CD14-positive monocyte (primary cell): Measurements from ENCODE around the gene DGKI. TPM values are rescaled to one million over a fixed set of nuclear protein-coding genes. Genes with fewer than 3 reads are reported as not detected.

Experiments
- DNase-seq, 3 donors: peaks; one replicate each; pipeline ENCODE4 v3.0.0-alpha.2; 2011 to 2022
- H2AFZ ChIP-seq: 2 replicates; pipeline ENCODE4 v1.6.0; 2012; ENCODE audit warnings: mild to moderate bottlenecking, low read depth, low read length, inconsistent platforms; ENCODE audit not compliant: insufficient read depth, poor library complexity, severe bottlenecking
- H3K27ac ChIP-seq, 2 donors: 1 replicate in 1 of 2; 2 replicates in 1 of 2; pipeline ENCODE4 v1.5.1; 2012 to 2013; ENCODE audit warnings: low read length in 2 of 2, control low read depth in 1 of 2, inconsistent platforms in 1 of 2, low read depth in 1 of 2, mild to moderate bottlenecking in 1 of 2
- H3K27me3 ChIP-seq, 2 donors: one replicate each; pipeline versions ENCODE4 v1.6.0 to v1.6.1; 2011 to 2013; ENCODE audit warnings: low read length in 2 of 2; ENCODE audit not compliant: control insufficient read depth in 2 of 2, insufficient read depth in 2 of 2
- H3K36me3 ChIP-seq, 2 donors: replicated peaks in 1 of 2; 1 replicate in 1 of 2; 2 replicates in 1 of 2; pipeline versions ENCODE4 v1.5.1 to v1.6.1; 2012 to 2013; ENCODE audit warnings: low read length in 2 of 2, control low read depth in 1 of 2, inconsistent platforms in 1 of 2, mild to moderate bottlenecking in 1 of 2; ENCODE audit not compliant: insufficient read depth in 2 of 2, control insufficient read depth in 1 of 2
- H3K4me1 ChIP-seq, 2 donors: 1 replicate in 1 of 2; 2 replicates in 1 of 2; pipeline versions ENCODE4 v1.5.1 to v1.6.1; 2012 to 2013; ENCODE audit warnings: low read length in 2 of 2, control low read depth in 1 of 2, inconsistent platforms in 1 of 2, mild to moderate bottlenecking in 1 of 2, moderate library complexity in 1 of 2; ENCODE audit not compliant: insufficient read depth in 2 of 2, control insufficient read depth in 1 of 2
- H3K4me2 ChIP-seq: replicated peaks from 2 replicates; pipeline ENCODE3; 2012; ENCODE audit warnings: low read length, moderate library complexity, mild to moderate bottlenecking; ENCODE audit not compliant: poor library complexity, severe bottlenecking; ENCODE audit errors: extremely low read depth
- H3K4me3 ChIP-seq, 3 experiments: fragments of 200-600 bp in 1 of 3; sonication (generic) in 1 of 3; replicated peaks in 1 of 3; 1 replicate in 2 of 3; 2 replicates in 1 of 3; pipeline ENCODE4 v1.5.1; 2011 to 2013; ENCODE audit warnings: low read length in 3 of 3, mild to moderate bottlenecking in 3 of 3, control low read depth in 2 of 3, low read depth in 2 of 3, inconsistent platforms in 1 of 3, moderate library complexity in 1 of 3
- H3K79me2 ChIP-seq: 2 replicates; pipeline ENCODE4 v1.6.0; 2012; ENCODE audit warnings: mild to moderate bottlenecking, control low read depth, inconsistent platforms, low read length, moderate library complexity; ENCODE audit not compliant: insufficient read depth
- H3K9ac ChIP-seq: 2 replicates; pipeline ENCODE4 v1.6.0; 2017; ENCODE audit warnings: low read length, mild to moderate bottlenecking; ENCODE audit not compliant: insufficient read depth, poor library complexity, severe bottlenecking
- H3K9me3 ChIP-seq, 2 donors: replicated peaks in 1 of 2; 1 replicate in 1 of 2; 2 replicates in 1 of 2; pipeline versions ENCODE4 v1.5.1 to v1.6.1; 2012 to 2013; ENCODE audit warnings: low read length in 2 of 2, control low read depth in 1 of 2; ENCODE audit not compliant: control insufficient read depth in 1 of 2, insufficient read depth in 1 of 2
- H4K20me1 ChIP-seq: 2 replicates; pipeline ENCODE4 v1.6.0; 2012; ENCODE audit warnings: mild to moderate bottlenecking, low read length, control low read depth, moderate library complexity; ENCODE audit not compliant: insufficient read depth
- H3K27ac Mint-ChIP-seq, 7 donors: one replicate each; pipeline ENCODE4 v1.8.0; 2020; ENCODE audit warnings: mild to moderate bottlenecking in 7 of 7, mixed read lengths in 7 of 7, moderate library complexity in 6 of 7, inconsistent platforms in 2 of 7
- H3K27me3 Mint-ChIP-seq, 3 donors: one replicate each; pipeline ENCODE4 v1.8.0; 2021 to 2022; ENCODE audit warnings: low read depth in 3 of 3, mild to moderate bottlenecking in 3 of 3, mixed read lengths in 3 of 3, moderate library complexity in 3 of 3, inconsistent platforms in 1 of 3
- H3K36me3 Mint-ChIP-seq, 2 donors: one replicate each; pipeline ENCODE4 v1.8.0; 2020; ENCODE audit warnings: mixed read lengths in 2 of 2, inconsistent platforms in 1 of 2, mild to moderate bottlenecking in 1 of 2
- H3K4me1 Mint-ChIP-seq: one replicate; pipeline ENCODE4 v1.8.0; 2020; ENCODE audit warnings: mild to moderate bottlenecking, mixed read lengths
- H3K4me3 Mint-ChIP-seq, 2 donors: one replicate each; pipeline ENCODE4 v1.8.0; 2020; ENCODE audit warnings: mild to moderate bottlenecking in 2 of 2, mixed read lengths in 2 of 2, moderate library complexity in 1 of 2
- H3K9me3 Mint-ChIP-seq, 7 donors: one replicate each; pipeline ENCODE4 v1.8.0; 2020 to 2022; ENCODE audit warnings: mixed read lengths in 7 of 7, mild to moderate bottlenecking in 6 of 7, moderate library complexity in 6 of 7, inconsistent platforms in 2 of 7
- CTCF ChIP-seq: fragments of 200-600 bp; IDR thresholded peaks from one replicate; pipeline ENCODE4 v1.8.0; 2022; ENCODE audit warnings: antibody characterized with exemption, mild to moderate bottlenecking
- WGBS: methylation state at CpG from one replicate; pipeline ENCODE4 v1.1.5; 2013; ENCODE audit warnings: missing lambda C conversion rate; ENCODE audit not compliant: insufficient coverage; 5-methylcytosine and 5-hydroxymethylcytosine counted together
- intact Hi-C, 2 donors: fragments of 100-400 bp; cut with micrococcal nuclease; formaldehyde crosslinking; loops; one replicate each; pipeline versions ENCODE4 v1.15.0 to v1.15.1; 2023
- polyA plus RNA-seq, 3 donors: library from polyadenylated mRNA; depleted of rRNA in 1 of 3; unstranded in 2 of 3; stranded (reverse) in 1 of 3; fragments of 300-500 nt in 2 of 3; fragments of >200 nt in 1 of 3; fragmentation: Illumina TruSeq in 2 of 3; gene quantifications; 1 replicate in 2 of 3; 2 replicates in 1 of 3; pipeline ENCODE4 v1.2.3, GENCODE V29; 2012 to 2021

The DGKI gene
- polyA plus RNA-seq, 3 donors, result not detected

GRCh38 chr7:137531671-137532070, 315.1 kb downstream of the DGKI start:
- intact Hi-C loops, result no loop called here
- H3K36me3 ChIP-seq, result no peaks in the 10 kb centered on the region
- H3K9ac ChIP-seq, result no peak overlapping the region
- no peaks in the 10 kb centered on the region for H3K79me2 ChIP-seq
- no CpG with 5 or more reads among the region's 4 CpGs for WGBS
- no peaks in the 10 kb centered on the region for H4K20me1 ChIP-seq
- H3K4me2 ChIP-seq, result no peak overlapping the region
- no peaks in the 10 kb centered on the region for H3K4me1 ChIP-seq
- H3K4me3 Mint-ChIP-seq, result no peak overlapping the region
- TF ChIP-seq CTCF, result no peak
- H3K4me3 ChIP-seq, result no peak overlapping the region
- H3K27me3 Mint-ChIP-seq, result no peaks in the 10 kb centered on the region
- H3K27me3 ChIP-seq, result no peaks in the 10 kb centered on the region
- DNase-seq, result no peak
- peaks cover 0 to 2% (median 0%) of the 10 kb centered on the region in 7 donors for H3K9me3 Mint-ChIP-seq
- no peak overlapping the region for H3K27ac ChIP-seq
- no peaks in the 10 kb centered on the region for H3K36me3 Mint-ChIP-seq
- no peak overlapping the region for H3K27ac Mint-ChIP-seq
- no peaks in the 10 kb centered on the region for H3K9me3 ChIP-seq
- H2AFZ ChIP-seq, result no peak overlapping the region
- no peaks in the 10 kb centered on the region for H3K4me1 Mint-ChIP-seq

GRCh38 chr7:137527634-137528033, 319.1 kb downstream of the DGKI start:
- no peaks in the 10 kb centered on the region for H3K4me1 Mint-ChIP-seq

More at GRCh38 chr7:137527634-137528033, 319.1 kb downstream of the DGKI start:
- Histone ChIP-seq H3K4me2 (no peak overlapping the region), H2AFZ (no peak overlapping the region), H4K20me1 (no peaks in the 10 kb centered on the region), H3K9ac (no peak overlapping the region), H3K36me3 (no peaks in the 10 kb centered on the region), H3K27me3 (no peaks in the 10 kb centered on the region), H3K4me1 (no peaks in the 10 kb centered on the region), H3K79me2 (no peaks in the 10 kb centered on the region), H3K27ac (no peak overlapping the region), H3K4me3 (no peak overlapping the region), H3K9me3 (no peaks in the 10 kb centered on the region)
- no CpG with 5 or more reads among the region's 2 CpGs for WGBS
- no peak for DNase-seq
- H3K36me3 Mint-ChIP-seq, result no peaks in the 10 kb centered on the region
- no peak for TF ChIP-seq CTCF
- H3K4me3 Mint-ChIP-seq, result no peak overlapping the region
- H3K27ac Mint-ChIP-seq, result no peak overlapping the region
- peaks cover 0 to 4% (median 0%) of the 10 kb centered on the region in 7 donors for H3K9me3 Mint-ChIP-seq
- H3K27me3 Mint-ChIP-seq, result no peaks in the 10 kb centered on the region
- intact Hi-C loops, result no loop called here
